Anterior cingulate cortex (tissue), 58 donors: ENCODE measurements around the gene FYCO1.
"Not testable (repeated sequence)": the region's sequence is repeated elsewhere in the genome, so short reads cannot be mapped to it uniquely, and the experiment has no call there.

Experiments used
- DNase-seq, 58 donors: peaks; one replicate each; lab custom pipeline; 2025; lab: John Stamatoyannopoulos, UW

FYCO1 gene

GRCh38 chr3:45995236-45996192, at the start of gene FYCO1:
TSS of gene FYCO1 (minus strand) at chr3:45995824. CDS start at chr3:45984910, 10,914 bp downstream.
- peak; percentile 44 to 93 (median 85) for DNase-seq

- no peak for DNase-seq
Observed at GRCh38 chr3:46038916-46039315, 43.3 kb upstream of the FYCO1 start.

- DNase-seq: not testable (repeated sequence)
Observed at GRCh38 chr3:46038071-46038470, 42.4 kb upstream of the FYCO1 start.

GRCh38 chr3:46036191-46036590, 40.6 kb upstream of the FYCO1 start:
- no peak for DNase-seq

- no peak for DNase-seq
Observed at GRCh38 chr3:46031747-46032146, 36.1 kb upstream of the FYCO1 start.

- DNase-seq: no peak
Observed at GRCh38 chr3:46031269-46031668, 35.6 kb upstream of the FYCO1 start.

- DNase-seq: no peak
Observed at GRCh38 chr3:46030626-46031025, 35.0 kb upstream of the FYCO1 start.

DNA sequence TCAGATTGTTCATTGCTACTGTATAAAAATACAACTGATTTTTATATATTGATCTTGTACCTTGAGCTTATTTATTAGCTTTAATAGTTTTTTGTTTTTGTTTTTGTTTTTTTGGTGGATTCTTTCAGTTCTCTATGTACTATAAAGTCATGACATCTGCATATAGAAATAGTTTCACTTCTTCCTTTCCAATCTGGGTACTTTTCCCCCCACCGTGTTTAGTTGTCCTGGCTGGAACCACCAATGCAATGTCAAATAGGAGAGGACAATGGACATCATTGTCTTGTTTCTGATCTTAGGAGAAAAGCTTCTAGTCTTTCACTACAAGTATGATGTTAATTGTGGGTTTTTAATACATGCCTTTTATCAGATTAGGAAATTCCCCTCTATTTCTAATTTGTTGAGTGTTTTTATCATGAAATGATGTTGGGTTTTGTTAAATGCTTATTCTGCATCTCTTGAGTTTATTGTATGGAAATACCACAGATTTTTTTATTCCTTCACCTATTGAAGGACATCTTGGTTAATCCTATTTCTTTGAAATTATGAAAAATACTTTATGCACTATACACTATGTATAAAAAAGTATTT, 34.4 kb upstream of the FYCO1 start:
- no peak for DNase-seq

GRCh38 chr3:46027736-46028397, 32.2 kb upstream of the FYCO1 start:
- DNase-seq: no peak

DNA sequence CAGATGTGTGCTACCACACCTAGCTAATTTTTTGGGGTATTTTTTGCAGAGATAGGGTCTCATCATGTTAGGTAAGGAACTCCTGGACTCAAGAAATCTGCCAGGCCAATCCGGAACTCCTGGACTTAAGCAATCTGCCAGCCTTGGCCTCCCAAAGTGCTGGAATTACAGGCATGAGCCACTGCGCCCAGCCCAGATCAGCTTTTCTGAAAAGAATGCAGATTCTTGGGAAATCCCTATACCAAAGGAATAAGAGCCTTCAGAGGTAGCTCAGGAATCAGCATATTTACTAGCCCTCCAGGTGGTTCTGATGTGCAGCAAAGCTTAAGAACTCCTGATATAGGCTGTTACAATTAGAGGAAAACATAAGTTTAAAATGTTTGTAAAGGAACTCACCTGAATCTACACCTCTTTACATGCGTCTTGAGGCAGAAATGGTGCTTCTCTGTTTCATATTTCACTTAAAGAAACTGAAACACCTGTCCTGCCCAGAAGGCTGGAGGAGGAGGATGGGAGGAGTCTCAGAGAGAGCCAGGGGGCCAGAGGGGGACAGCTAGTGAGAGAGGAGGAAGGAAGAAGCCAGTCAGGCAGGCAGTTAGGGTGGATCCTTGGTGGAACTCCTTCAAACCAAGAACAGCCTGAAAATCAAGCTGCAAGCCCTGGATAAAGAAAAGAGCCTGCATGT, 31.5 kb upstream of the FYCO1 start, which contains the start of gene XCR1:
TSS of gene XCR1 (minus strand) at position 463 of the 685 bp plus-strand sequence. CDS start 5,536 bp downstream, outside the sequence.
- no peak for DNase-seq

DNA sequence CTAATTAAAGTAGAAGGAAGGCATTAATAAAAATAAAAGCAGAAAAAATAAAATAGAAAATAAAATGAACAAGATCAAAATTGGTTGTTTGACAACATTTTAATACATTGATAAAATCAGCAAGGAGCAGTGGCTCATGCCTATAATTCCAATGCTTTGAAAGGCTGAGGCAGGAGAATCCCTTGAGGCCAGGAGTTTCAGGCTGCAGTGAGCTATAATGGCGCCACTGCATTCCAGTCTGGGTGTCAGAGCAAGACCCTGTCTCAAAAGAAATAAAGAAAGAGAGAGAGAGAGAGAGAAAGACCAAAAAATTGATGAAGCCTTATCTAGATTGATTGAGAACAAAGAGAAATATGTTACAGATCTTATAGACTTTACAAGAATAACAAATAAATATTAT, 29.5 kb upstream of the FYCO1 start:
- DNase-seq: no peak

DNA sequence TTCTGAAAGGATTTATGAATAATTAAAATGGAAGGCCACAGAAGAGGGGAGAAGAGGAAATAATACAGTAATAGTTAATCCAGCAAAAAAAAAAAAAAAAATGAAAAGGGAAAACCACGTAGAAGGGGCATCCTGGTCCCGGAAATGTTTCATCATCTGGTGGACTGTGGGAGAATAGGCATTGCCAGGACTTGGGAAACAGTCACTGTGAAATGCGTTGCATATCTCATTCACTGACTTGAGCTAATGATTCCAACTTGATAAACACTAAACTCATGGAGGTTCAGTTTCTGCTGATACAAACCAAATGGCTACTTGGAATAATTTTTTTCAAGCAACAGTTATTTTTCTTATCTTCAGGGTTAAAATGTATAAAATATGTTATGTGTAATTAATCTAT, 28.5 kb upstream of the FYCO1 start:
- no peak for DNase-seq

- no peak for DNase-seq
Observed at GRCh38 chr3:46022909-46023785, 27.5 kb upstream of the FYCO1 start.

DNA sequence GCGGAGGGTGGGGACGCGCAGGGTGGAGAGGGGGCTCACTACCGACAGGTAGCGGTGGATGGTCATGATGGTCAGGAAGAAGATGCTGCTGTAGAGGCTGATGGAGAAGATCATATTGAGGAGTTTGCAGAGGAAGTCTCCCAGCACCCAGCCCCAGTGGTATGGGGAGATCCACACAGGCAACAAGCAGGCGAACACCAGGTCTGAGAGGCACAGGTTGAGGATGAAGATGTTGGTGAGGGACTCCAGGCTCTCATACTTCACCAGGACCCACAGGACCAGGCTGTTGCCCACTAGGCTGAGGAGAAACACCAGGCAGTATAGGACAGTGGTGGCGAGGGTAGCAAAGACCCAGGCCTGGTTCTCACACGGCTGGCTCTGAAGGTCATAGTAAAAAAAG, 25.9 kb upstream of the FYCO1 start:
- DNase-seq: no peak

DNA sequence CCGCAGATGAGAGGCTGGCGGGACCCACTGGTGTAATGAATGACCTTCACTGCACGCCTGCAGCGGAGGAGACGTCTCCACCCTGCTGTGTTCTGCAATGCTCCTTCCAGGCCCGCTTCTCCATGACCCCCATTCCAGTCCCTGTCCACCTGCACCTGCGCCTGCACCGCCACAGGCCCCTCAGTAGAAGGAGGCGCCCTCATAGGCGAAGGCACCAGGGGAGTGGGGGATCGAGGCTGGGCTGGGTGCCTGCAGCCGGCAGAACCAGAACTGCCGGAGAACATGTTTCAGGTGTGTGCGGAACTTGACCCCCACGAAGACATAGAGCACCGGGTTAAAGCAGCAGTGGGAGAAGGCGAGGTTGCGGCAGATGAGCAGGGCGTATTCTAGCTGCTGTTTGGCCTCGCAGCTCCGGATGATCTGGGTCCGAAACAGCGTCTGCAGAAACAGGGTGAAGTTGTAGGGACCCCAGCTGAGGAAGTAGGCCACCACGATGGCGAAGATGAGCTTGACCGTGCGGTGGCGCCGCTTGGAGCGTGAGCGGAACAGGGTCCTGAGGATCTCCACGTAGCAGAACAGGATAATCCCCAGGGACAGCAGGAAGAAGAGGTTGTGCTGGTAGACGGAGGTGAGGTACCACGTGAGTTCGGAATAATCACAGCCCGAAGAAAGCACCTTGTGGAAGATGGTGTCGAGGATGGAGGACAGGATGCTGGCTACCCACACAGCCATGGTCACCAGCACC, 25.3 kb upstream of the FYCO1 start:
- DNase-seq: no peak

DNA sequence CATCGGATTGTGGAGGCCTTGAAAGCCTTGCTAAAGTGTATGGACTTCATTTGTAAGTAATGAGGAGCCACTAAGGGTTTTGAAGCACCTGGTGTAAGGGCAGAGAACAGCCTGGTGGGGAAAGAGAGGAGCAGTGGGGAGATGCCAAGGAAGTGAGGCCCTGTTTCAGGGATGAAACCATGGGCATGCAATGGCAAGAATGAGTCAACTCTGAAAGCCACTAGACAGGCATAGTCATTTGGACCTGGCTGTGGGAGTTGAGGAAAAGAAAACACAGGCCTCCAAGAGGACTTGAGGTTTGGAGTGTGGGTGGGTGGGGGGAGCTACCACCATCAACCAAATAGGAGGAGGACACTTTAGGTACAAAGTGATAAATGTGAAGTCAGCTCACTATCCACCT, 24.1 kb upstream of the FYCO1 start:
- no peak for DNase-seq

GRCh38 chr3:46017720-46018119, 22.1 kb upstream of the FYCO1 start:
- DNase-seq: peak in 7 of 58 donors; percentile 6 to 57 (median 9)

GRCh38 chr3:46013316-46014094, 17.9 kb upstream of the FYCO1 start:
- DNase-seq: no peak
